Psoas muscle (tissue), 8 donors: ENCODE data around the gene FAP. TPM values are rescaled to one million over a fixed set of nuclear protein-coding genes. Genes with fewer than 3 reads are reported as not detected.

Source experiments
- ATAC-seq, 4 donors: fragments of 200-7000 bp; cut with Tn5 transposase; one replicate each; pipeline ENCODE4 v1.9.1; 2020; ENCODE audit warnings: moderate library complexity in 3 of 4, mild to moderate bottlenecking in 2 of 4
- DNase-seq, 2 donors: peaks; one replicate each; pipeline ENCODE4 v3.0.0-alpha.2; 2020
- H3K27ac ChIP-seq: fragments of 200-600 bp; one replicate; pipeline ENCODE4 v1.8.0; 2022
- H3K27me3 ChIP-seq, 3 donors: fragments of 200-600 bp in 1 of 3; one replicate each; pipeline versions ENCODE4 v1.6.1 to v1.8.0; 2013 to 2022; ENCODE audit warnings: low read length in 2 of 3, mild to moderate bottlenecking in 2 of 3, moderate library complexity in 1 of 3; ENCODE audit not compliant: insufficient read depth in 3 of 3
- H3K36me3 ChIP-seq, 2 donors: fragments of 200-600 bp in 1 of 2; one replicate each; pipeline versions ENCODE4 v1.6.1 to v1.8.0; 2013 to 2022; ENCODE audit warnings: low read depth in 1 of 2, mild to moderate bottlenecking in 1 of 2, moderate library complexity in 1 of 2; ENCODE audit not compliant: insufficient read depth in 1 of 2
- H3K4me1 ChIP-seq: fragments of 200-600 bp; one replicate; pipeline ENCODE4 v1.8.0; 2022
- H3K4me3 ChIP-seq: fragments of 200-600 bp; one replicate; pipeline ENCODE4 v1.8.0; 2022; ENCODE audit warnings: mild to moderate bottlenecking
- H3K9me3 ChIP-seq: fragments of 200-600 bp; one replicate; pipeline ENCODE4 v1.8.0; 2022
- WGBS, 3 donors: extraction: QIAGEN DNeasy Blood & Tissue Kit; methylation state at CpG; one replicate each; pipeline versions ENCODE4 v1.1.6 to v1.1.7; 2013; 5-methylcytosine and 5-hydroxymethylcytosine counted together
- intact Hi-C, 2 donors: fragments of 100-400 bp; cut with DNase I; formaldehyde crosslinking; loops; one replicate each; pipeline versions ENCODE4 v1.11.0 to v1.14.2; 2022
- polyA plus RNA-seq, 3 donors: library from polyadenylated mRNA; stranded (reverse); fragments of 200-250 nt; gene quantifications; one replicate each; pipeline ENCODE4 v1.2.3, GENCODE V29; 2013
- total RNA-seq, 4 donors: library from RNA; stranded (reverse); fragmentation: NEBNext Ultra II Directional in 2 of 4; extraction: Animal tissue kit (Norgen Biotek cat#: 25700) in 2 of 4; gene quantifications; one replicate each; pipeline versions ENCODE4 v1.2.1 to v1.2.4, GENCODE V29; 2021 to 2023
- TF ChIP-seq, protein P1 (sequence below): fragments of 200-600 bp; IDR thresholded peaks from one replicate; pipeline ENCODE4 v1.8.0; 2022; ENCODE audit warnings: antibody characterized with exemption
- donor health status: healthy with polysubstance abuse.
- donor health status: DM: no; HTN: no; CAD: no; lungs with moderate emphysema.
- donor health status: Bipolar disorder and iron deficiency.
- donor health status: healthy.
- donor health status: DM: yes; HTN: yes; CAD: no.
- donor health status: DM: no; HTN: no; CAD: no.
- donor health status: DM: no; HTN: no; CAD: no.
- donor health status: DM: yes; HTN: yes; CAD: no.

Gene FAP
- total and polyA plus RNA-seq, 7 donors: 0.96 to 7.5 (median 1.6) TPM

DNA sequence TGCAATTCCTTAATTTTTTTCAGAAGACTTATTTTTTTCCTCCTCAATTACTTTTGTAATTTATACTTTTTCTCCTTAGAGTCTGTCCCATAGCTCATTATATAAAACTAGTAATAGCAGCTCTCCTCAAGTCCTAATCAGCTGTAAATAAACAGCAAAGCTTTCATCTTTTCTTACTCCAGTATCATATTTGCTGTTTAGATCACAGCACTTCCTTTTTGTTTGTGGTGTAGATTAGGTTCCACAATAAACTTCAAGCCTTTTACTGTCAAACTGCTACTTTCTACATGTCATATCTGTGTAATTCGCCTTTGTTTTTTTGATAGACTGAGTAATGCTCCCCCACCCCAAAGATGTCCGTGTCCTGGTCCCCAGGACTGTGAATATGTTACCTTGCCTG, 116.7 kb downstream of the FAP start:
- TF ChIP-seq, protein P1, sequence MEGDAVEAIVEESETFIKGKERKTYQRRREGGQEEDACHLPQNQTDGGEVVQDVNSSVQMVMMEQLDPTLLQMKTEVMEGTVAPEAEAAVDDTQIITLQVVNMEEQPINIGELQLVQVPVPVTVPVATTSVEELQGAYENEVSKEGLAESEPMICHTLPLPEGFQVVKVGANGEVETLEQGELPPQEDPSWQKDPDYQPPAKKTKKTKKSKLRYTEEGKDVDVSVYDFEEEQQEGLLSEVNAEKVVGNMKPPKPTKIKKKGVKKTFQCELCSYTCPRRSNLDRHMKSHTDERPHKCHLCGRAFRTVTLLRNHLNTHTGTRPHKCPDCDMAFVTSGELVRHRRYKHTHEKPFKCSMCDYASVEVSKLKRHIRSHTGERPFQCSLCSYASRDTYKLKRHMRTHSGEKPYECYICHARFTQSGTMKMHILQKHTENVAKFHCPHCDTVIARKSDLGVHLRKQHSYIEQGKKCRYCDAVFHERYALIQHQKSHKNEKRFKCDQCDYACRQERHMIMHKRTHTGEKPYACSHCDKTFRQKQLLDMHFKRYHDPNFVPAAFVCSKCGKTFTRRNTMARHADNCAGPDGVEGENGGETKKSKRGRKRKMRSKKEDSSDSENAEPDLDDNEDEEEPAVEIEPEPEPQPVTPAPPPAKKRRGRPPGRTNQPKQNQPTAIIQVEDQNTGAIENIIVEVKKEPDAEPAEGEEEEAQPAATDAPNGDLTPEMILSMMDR: no peak
- ATAC-seq (no peak), DNase-seq (no peak)
- no peaks in the 10 kb centered on the region for H3K4me1 ChIP-seq
- no peak overlapping the region for H3K4me3 ChIP-seq
- intact Hi-C loops: loop anchor here in 1 of 2 donors (1.0 kb wide), 1 partner anchor 18 kb away; no protein-coding TSS in a partner anchor
- no peaks in the 10 kb centered on the region for H3K9me3 ChIP-seq
- H3K27me3 ChIP-seq: no peaks in the 10 kb centered on the region
- no peaks in the 10 kb centered on the region for H3K36me3 ChIP-seq
- no peak overlapping the region for H3K27ac ChIP-seq
- WGBS, 3 donors: 79 to 85% (median 80%) methylated on average over 2 of the region's 2 CpGs

- ATAC-seq (no peak), DNase-seq (no peak)
- intact Hi-C loops: loop anchor here in 1 of 2 donors (1.0 kb wide), 1 partner anchor 18 kb away; no protein-coding TSS in a partner anchor
- Histone ChIP-seq H3K4me1 (no peaks in the 10 kb centered on the region), H3K36me3 (no peaks in the 10 kb centered on the region), H3K9me3 (no peaks in the 10 kb centered on the region), H3K27ac (no peak overlapping the region), H3K4me3 (no peak overlapping the region), H3K27me3 (no peaks in the 10 kb centered on the region)
- 38 to 62% (median 58%) methylated on average over 1 of the region's 1 CpG for WGBS, 3 donors
- TF ChIP-seq, protein P1: no peak
Measured at GRCh38 chr2:162126111-162126519, 117.1 kb downstream of the FAP start.

- H3K4me1 ChIP-seq: no peaks in the 10 kb centered on the region
- intact Hi-C loops: loop anchor here in 1 of 2 donors (2.0 kb wide), 1 partner anchor 116 kb away; no protein-coding TSS in a partner anchor
- DNase-seq (no peak), ATAC-seq (no peak)
- 73 to 75% (median 73%) methylated on average over 2 of the region's 2 CpGs for WGBS, 3 donors
- no peaks in the 10 kb centered on the region for H3K27me3 ChIP-seq
- H3K27ac ChIP-seq: no peak overlapping the region
- TF ChIP-seq, protein P1: no peak
- no peaks in the 10 kb centered on the region for H3K9me3 ChIP-seq
- H3K36me3 ChIP-seq: no peaks in the 10 kb centered on the region
- H3K4me3 ChIP-seq: no peak overlapping the region
Measured at GRCh38 chr2:162125138-162125537, 118.1 kb downstream of the FAP start.

- TF ChIP-seq, protein P1: peak; percentile 91
- Histone ChIP-seq H3K27ac (no peak overlapping the region), H3K4me3 (no peak overlapping the region), H3K4me1 (no peaks in the 10 kb centered on the region), H3K9me3 (no peaks in the 10 kb centered on the region), H3K36me3 (no peaks in the 10 kb centered on the region), H3K27me3 (no peaks in the 10 kb centered on the region)
- intact Hi-C loops: loop anchor here (2.0 to 5.0 kb wide), 3 partner anchors 115 to 537 kb away; no protein-coding TSS in a partner anchor
- DNase-seq: no peak
- ATAC-seq: peak in 2 of 4 donors; percentile 57 to 72
- 20 to 27% (median 21%) methylated on average over 9 of the region's 9 CpGs for WGBS, 3 donors
Measured at GRCh38 chr2:162123806-162124758, 119.2 kb downstream of the FAP start.

Other genes starting within 250 kb of the FAP start
- gene DPP4, start 169.2 kb downstream of the FAP start, total RNA-seq: 1 to 10 TPM in 3 of 4 donors, under 1 TPM in 1; 0.80 to 3.1 (median 1.4) TPM
- gene DPP4, start 169.2 kb downstream of the FAP start, polyA plus RNA-seq: under 1 TPM; 0.25 to 0.65 (median 0.59) TPM
- gene GCG, start 91.2 kb downstream of the FAP start, total RNA-seq: not detected
- gene GCG, start 91.2 kb downstream of the FAP start, polyA plus RNA-seq: under 1 TPM in 2 of 3 donors, not detected in 1; 0.18 to 0.23 TPM
- gene IFIH1, start 75.2 kb upstream of the FAP start, total RNA-seq: 1 to 10 TPM; 1.3 to 3.6 (median 2.6) TPM
- gene IFIH1, start 75.2 kb upstream of the FAP start, polyA plus RNA-seq: 1 to 10 TPM in 2 of 3 donors, under 1 TPM in 1; 0.98 to 1.8 (median 1.5) TPM
- gene GCA, start 100.7 kb upstream of the FAP start, total RNA-seq: 1 to 10 TPM; 3.6 to 5.2 (median 4.4) TPM
- gene GCA, start 100.7 kb upstream of the FAP start, polyA plus RNA-seq: 1 to 10 TPM; 1.6 to 3.6 (median 2.4) TPM